SJCRH30 (cell line): ENCODE measurements around the gene TTC3. TPM values are rescaled to one million over a fixed set of nuclear protein-coding genes. Genes with fewer than 3 reads are reported as not detected.
A peak's percentile ranks its signal among the peaks of the same experiment; 100 is the strongest.
"Not testable (repeated sequence)": the region's sequence is repeated elsewhere in the genome, so short reads cannot be mapped to it uniquely, and the experiment has no call there.

Source experiments
- DNase-seq, 2 experiments: peaks; one replicate each; pipeline ENCODE4 v3.0.0-alpha.2; 2015 to 2020
- H3K27ac ChIP-seq: fragments of 250-450 bp; sonication (Bioruptor Pico); 2 replicates; pipeline ENCODE4 v1.5.1; 2020; ENCODE audit warnings: mild to moderate bottlenecking, moderate library complexity
- H3K27me3 ChIP-seq: fragments of 250-450 bp; sonication (Bioruptor Pico); 2 replicates; pipeline ENCODE4 v1.5.1; 2020; ENCODE audit warnings: mild to moderate bottlenecking, moderate library complexity
- H3K36me3 ChIP-seq: fragments of 250-450 bp; sonication (Bioruptor Pico); 2 replicates; pipeline ENCODE4 v1.5.1; 2020; ENCODE audit warnings: mild to moderate bottlenecking, moderate library complexity
- H3K4me1 ChIP-seq: fragments of 250-450 bp; sonication (Bioruptor Pico); 2 replicates; pipeline ENCODE4 v1.5.1; 2020; ENCODE audit warnings: mild to moderate bottlenecking, moderate library complexity
- H3K4me3 ChIP-seq: fragments of 250-450 bp; sonication (Bioruptor Pico); 2 replicates; pipeline ENCODE4 v1.5.1; 2020; ENCODE audit warnings: mild to moderate bottlenecking, moderate library complexity
- H3K9me3 ChIP-seq: fragments of 250-450 bp; sonication (Bioruptor Pico); replicated peaks from 2 replicates; pipeline ENCODE4 v1.5.1; 2020; ENCODE audit warnings: mild to moderate bottlenecking, moderate library complexity
- total RNA-seq: library from RNA; depleted of rRNA; stranded (reverse); fragments of >200 nt; shearing (Covaris generic); gene quantifications from 2 replicates; pipeline ENCODE4 v1.2.3, GENCODE V29; 2014

Gene TTC3
- total RNA-seq, 1 experiment from 2014 or later: 144 TPM

DNA sequence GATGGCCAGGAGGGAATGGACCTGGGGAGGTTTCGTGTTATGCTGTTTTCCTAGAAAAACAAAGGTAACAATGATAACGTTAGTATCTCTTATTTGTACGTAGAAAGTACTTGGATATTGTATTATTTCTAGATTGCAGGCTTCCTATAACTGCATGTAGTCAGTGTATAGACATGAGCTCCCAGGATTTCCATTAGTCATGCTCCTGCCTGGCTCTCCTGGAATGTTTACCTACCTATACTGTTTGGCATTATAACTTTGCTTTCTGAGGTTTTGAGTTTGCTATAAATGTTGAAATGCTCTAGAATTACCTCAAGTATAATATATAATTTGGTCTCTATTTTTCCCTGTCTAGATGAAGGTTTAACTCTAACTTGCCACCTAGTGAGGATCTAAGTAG, 66.1 kb downstream of the TTC3 start:
- Histone ChIP-seq H3K36me3 (peaks cover 66% of the 10 kb centered on the region), H3K27ac (peak overlapping the region; percentile 34), H3K27me3 (no peaks in the 10 kb centered on the region), H3K9me3 (no peaks in the 10 kb centered on the region), H3K4me1 (peaks cover 13% of the 10 kb centered on the region; the same call in 1 of the 2 replicates), H3K4me3 (no peak overlapping the region)
- DNase-seq: no peak

DNA sequence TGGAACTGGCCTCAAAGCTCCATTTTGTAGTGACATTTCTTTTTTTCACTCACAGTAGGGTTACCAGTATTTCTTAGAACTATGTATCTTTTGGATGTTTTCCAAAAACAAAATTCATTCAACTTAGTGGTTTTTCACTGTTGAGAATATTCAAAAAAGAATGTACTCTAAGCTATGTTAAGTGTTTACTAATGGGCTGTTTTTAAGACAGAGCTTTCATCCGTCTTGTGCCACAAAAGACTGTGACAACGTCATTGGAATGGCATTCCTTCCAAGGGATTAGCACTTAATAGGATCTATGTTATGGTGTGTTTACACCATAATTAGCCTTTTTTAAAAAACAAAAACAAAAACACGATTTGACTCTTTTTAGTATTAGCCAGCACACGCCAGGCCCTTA, 66.8 kb downstream of the TTC3 start:
- H3K4me1 ChIP-seq: peaks cover 13% of the 10 kb centered on the region; the same call in 1 of the 2 replicates
- H3K27ac ChIP-seq: peak overlapping the region; percentile 34; the same call in 1 of the 2 replicates
- no peak overlapping the region for H3K4me3 ChIP-seq
- DNase-seq: peak in 1 of 2 experiments; percentile 8
- H3K9me3 ChIP-seq: no peaks in the 10 kb centered on the region
- H3K27me3 ChIP-seq: no peaks in the 10 kb centered on the region
- peaks cover 67% of the 10 kb centered on the region for H3K36me3 ChIP-seq

DNA sequence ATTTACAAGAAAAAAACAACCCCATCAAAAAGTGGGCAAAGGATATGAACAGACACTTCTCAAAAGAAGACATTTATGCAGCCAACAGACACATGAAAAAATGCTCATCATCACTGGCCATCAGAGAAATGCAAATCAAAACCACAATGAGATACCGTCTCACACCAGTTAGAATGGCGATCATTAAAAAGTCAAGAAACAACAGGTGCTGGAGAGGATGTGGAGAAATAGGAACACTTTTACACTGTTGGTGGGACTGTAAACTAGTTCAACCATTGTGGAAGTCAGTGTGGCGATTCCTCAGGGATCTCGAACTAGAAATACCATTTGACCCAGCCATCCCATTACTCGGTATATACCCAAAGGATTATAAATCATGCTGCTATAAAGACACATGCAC, 70.3 kb downstream of the TTC3 start:
- DNase-seq, H3K27ac ChIP-seq, H3K9me3 ChIP-seq, H3K27me3 ChIP-seq, H3K4me3 ChIP-seq: not testable (repeated sequence)
- peaks cover 13% of the 10 kb centered on the region; the same call in 1 of the 2 replicates for H3K4me1 ChIP-seq
- peaks cover 58% of the 10 kb centered on the region for H3K36me3 ChIP-seq

DNA sequence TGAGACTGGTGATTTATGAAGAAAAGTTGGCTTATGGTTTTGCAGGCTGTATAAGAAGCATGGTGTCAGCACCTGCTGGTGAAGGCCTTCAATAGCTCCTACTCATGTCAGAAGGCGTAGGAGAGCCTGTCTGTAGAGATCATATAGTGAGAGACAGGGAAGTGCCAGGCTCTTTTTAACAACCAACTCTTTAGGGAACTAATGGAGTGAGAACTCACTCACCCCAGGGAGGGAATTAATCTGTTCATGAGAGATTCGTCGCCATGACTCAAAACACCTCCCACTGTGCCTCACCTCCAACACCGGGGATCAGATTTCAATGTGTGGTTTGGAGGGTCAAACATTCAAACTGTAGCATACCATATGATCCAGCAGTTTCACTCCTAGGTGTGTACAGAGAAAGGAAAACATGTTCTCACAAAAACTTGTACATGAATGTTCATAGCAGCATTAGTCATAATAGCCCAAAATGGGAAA, 72.6 kb downstream of the TTC3 start:
- peak in 1 of 2 experiments; percentile 20 for DNase-seq
- Histone ChIP-seq H3K4me1 (no peaks in the 10 kb centered on the region), H3K27me3 (no peaks in the 10 kb centered on the region), H3K27ac (no peak overlapping the region), H3K9me3 (no peaks in the 10 kb centered on the region), H3K36me3 (peaks cover 65% of the 10 kb centered on the region), H3K4me3 (no peak overlapping the region)

DNA sequence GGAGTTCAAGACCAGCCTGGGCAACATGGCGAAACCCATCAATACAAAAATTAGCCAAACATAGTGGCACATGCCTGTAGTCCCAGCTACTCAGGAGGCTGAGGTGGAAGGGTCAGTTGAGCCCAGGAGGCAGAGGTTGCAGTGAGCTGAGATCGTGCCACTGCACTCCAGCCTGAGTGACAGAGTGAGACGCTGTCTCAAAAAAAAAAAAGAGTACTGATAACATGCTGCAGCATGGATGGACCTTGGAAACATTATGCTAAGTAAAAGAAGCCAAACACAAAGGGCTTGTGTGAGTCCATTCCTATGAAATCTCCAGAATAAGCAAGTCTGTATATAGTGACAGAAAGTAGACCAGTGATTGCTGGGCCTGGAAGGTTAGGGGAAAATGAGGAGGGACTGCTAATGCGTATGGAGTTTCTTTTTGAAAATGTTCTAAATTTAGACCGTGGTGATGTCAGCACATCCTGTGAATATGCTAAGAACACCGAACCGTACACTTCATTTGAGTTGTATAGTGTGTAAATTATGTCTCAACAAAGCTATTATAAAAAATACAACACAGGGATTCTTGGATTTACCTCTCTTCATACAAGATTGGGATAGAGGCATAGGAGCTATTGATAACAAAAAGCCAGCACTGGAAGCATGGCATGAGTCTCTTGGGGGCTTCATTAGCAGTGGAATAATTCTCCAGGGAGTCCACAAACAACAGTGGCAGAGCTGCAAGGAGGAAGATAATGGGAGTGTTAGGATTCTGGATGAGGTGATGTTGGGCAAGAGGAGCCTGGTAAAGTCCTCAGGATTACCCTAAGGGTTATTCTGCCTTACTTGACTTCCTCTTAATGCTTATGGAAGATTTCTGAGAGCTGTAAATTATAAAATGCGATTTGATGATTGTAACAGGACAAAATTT, 73.5 kb downstream of the TTC3 start:
- Histone ChIP-seq H3K27ac (no peak overlapping the region), H3K27me3 (no peaks in the 10 kb centered on the region), H3K4me3 (no peak overlapping the region), H3K9me3 (no peaks in the 10 kb centered on the region), H3K36me3 (peaks cover 67% of the 10 kb centered on the region), H3K4me1 (no peaks in the 10 kb centered on the region)
- DNase-seq: no peak

DNA sequence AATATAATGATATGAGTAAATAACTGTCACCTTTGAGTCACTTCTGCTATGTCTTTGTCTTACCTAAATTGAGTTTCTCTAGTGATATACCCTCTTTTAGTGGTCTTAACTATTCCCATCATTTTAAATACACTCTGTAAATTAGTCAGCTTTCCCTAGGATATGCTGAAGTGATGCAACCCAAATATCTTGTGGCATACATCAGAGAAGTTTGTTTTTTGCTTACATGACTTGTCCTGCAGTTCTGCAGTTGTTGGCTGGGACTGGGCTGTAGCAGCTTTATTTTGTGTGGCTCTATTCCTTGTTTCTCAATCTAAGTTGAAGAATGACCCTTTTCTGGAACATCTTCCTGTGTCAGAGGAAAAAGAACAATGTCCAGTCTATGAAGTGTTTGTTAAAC, 76.4 kb downstream of the TTC3 start:
- Histone ChIP-seq H3K4me3 (no peak overlapping the region), H3K4me1 (peaks cover 16% of the 10 kb centered on the region), H3K9me3 (no peaks in the 10 kb centered on the region), H3K36me3 (peaks cover 59% of the 10 kb centered on the region), H3K27ac (no peak overlapping the region), H3K27me3 (no peaks in the 10 kb centered on the region)
- no peak for DNase-seq

DNA sequence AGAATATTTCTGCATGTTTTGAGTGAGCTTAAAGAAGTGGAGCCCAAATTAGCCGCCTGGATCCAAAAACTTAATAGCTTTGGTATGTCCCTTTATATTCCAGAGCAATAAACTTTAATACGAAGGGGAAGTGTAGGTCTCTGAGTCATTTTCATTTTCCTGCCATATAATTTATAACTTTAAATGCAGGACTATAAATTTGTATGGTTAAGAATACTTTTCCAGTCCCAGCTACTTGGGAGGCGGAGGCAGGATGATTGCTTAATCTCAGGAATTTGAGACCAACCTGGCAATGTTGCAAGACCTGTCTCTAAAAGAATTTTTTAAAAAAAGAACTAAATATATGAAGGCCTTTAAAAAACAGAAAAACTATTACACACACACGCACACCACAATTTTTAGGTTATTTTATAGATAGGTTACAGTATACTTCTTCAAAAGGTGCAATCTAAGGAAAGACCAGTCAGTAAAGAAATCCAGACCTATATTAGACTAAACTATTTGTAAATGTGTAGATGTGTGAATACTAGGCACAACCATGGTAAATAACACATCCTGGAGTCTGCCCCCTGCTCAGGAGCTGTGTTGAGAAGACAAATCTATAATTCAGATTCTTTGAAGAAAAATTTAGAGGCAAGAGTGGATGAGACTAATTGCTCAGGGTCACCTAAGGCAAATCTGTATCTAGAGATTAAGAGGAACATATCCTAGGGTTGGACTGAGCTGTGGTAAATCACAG, 80.3 kb downstream of the TTC3 start:
- H3K27ac ChIP-seq: peak overlapping the region; percentile 76
- H3K4me3 ChIP-seq: no peak overlapping the region
- peaks cover 48% of the 10 kb centered on the region for H3K36me3 ChIP-seq
- H3K9me3 ChIP-seq: no peaks in the 10 kb centered on the region
- H3K27me3 ChIP-seq: no peaks in the 10 kb centered on the region
- H3K4me1 ChIP-seq: peaks cover 21% of the 10 kb centered on the region
- no peak for DNase-seq

DNA sequence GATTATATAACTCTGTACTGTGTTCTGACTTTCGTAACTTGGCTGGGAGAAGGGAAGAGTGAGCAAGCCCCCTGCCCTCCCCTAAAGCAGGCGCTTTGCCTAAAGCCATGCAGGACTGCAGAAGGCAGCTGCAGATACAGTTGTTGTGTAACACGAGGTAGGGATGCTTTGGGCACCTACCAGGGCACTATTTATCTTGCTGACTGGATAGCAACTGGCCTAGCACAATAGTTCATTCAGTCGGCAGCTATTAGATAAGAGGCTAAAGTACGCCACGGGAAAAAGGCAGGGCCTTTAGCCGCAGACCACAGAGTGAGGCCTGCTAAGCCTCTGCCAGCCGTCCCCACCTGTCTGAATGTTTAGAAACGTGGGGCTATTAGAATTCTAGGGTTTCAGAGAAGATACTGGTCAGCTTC, 80.9 kb downstream of the TTC3 start:
- H3K36me3 ChIP-seq: peaks cover 49% of the 10 kb centered on the region
- H3K27ac ChIP-seq: peak overlapping the region; percentile 76

DNA sequence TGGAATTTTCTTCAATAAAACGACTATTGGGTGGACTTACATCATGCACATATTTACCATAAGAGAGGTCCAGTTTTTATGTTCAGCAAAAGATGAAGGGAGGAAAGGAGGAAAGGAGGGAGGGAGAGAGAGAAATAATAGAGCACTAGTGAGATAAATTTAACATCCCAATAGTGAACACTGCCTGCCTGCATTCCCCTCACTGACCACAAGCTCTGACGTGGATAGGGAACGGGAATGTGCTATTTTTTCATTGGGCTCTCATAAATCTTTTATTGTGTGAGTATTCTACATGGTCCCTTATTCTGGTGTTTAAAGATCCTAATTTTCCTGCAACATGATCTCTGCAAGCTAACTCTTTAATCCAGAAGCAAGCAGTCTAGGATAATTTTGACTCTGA, 82.1 kb downstream of the TTC3 start:
- Histone ChIP-seq H3K9me3 (no peaks in the 10 kb centered on the region), H3K27ac (no peak overlapping the region), H3K4me3 (no peak overlapping the region), H3K4me1 (peaks cover 21% of the 10 kb centered on the region), H3K27me3 (no peaks in the 10 kb centered on the region), H3K36me3 (peaks cover 48% of the 10 kb centered on the region)
- DNase-seq: no peak

More for the DNA sequence above, 80.9 kb downstream of the TTC3 start:
- peak; percentile 94 to 98 for DNase-seq
- H3K4me3 ChIP-seq: no peak overlapping the region
- no peaks in the 10 kb centered on the region for H3K9me3 ChIP-seq
- peaks cover 21% of the 10 kb centered on the region for H3K4me1 ChIP-seq
- no peaks in the 10 kb centered on the region for H3K27me3 ChIP-seq

DNA sequence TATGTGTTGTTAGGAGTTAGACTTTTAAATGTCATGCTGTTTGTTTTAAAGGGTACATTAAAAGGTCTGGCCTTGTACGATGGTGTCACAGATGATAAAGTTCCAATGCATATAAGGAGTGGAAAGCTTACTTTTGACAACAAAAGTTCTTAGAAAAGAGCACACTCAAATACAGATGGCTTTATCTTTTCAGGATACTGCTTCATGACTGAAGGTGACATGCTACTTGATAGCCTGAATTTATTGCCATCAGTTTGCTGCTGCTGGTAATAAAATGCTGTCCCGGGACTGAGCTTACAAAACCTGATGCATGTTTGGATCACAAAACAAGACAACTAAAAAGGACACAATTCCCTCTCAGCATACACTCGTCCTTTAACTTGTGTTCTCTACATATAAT, 84.9 kb downstream of the TTC3 start:
- no peaks in the 10 kb centered on the region for H3K9me3 ChIP-seq
- H3K36me3 ChIP-seq: peaks cover 41% of the 10 kb centered on the region

DNA sequence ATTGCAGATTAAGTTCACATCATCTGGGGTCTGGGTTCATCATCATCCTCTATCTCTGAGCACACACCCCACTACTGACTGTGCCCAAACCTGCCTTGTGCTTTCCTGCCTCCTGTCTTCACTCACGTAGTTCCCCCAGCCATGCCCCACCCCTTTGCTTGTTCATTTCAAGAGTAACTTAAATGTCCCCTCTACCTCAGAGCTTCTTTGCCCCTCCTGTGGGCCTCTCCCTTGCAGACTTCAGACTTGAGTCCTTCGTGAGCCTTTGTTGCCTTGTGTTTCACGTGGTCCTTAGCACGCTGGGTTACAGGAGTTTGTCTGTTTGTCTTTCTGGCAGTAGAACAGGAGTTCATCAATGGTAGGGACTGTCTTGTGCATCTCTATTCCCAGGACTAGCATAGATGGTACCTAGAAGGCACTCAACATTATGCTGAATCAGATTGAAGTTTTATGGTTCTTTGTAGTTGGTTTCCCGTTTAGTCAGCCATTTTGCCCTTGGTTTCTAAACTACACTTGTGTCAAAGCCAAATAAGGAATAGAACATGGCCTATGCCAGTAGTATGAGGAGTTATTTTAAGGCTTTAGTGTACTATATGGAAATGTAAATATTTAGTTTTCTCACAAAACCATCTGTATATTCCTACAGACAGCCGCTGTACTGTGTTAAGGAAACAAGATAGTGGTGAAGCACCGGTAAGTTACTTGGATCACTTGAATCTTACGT, 86.2 kb downstream of the TTC3 start:
- Histone ChIP-seq H3K4me3 (no peak overlapping the region), H3K27me3 (no peaks in the 10 kb centered on the region), H3K27ac (no peak overlapping the region), H3K4me1 (peaks cover 7% of the 10 kb centered on the region), H3K9me3 (no peaks in the 10 kb centered on the region), H3K36me3 (peaks cover 46% of the 10 kb centered on the region)
- DNase-seq: no peak

More for the DNA sequence above, 84.9 kb downstream of the TTC3 start:
- Histone ChIP-seq H3K4me3 (no peak overlapping the region), H3K4me1 (peaks cover 16% of the 10 kb centered on the region), H3K27ac (no peak overlapping the region), H3K27me3 (no peaks in the 10 kb centered on the region)
- DNase-seq: no peak

DNA sequence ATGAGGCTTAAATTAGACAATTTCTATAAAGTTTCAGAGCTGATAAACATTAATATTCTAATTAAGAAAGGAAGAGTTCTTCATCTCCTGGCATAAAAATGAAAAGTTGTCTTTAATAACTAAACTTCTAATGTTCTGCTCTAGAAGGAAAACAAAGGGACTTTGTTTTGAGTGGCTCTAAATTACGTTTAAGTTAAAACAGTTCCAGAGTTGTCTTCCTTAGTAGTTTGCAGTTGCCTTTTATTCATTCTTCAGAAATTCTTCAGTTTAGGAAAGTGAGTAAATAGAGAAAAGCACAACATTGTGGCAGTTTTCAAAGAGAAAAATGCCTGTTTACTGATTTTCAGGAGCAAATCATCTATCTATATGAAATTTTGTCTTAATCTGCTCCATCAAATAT, 86.9 kb downstream of the TTC3 start:
- Histone ChIP-seq H3K27me3 (no peaks in the 10 kb centered on the region), H3K36me3 (peaks cover 46% of the 10 kb centered on the region), H3K4me1 (no peaks in the 10 kb centered on the region), H3K4me3 (no peak overlapping the region), H3K27ac (no peak overlapping the region), H3K9me3 (no peaks in the 10 kb centered on the region)
- no peak for DNase-seq

DNA sequence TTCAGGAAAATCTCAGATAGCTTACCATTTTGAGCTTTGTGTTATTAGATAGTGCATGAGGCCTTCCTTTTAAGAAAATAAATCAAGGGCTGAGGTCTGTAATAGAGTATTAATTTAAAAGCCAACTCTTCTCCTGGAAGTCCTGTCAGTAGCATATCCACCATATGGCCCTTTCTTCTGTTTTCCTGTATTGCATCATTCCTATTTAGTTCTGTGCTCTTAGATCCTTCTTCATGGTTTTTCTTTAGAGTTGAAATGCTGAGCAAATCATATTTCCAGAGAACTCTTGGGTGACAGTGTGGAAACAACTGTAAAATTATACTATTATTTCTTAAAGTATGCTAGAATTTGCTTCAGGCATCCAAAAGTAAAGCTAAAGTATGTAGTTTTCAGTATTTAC, 91.7 kb downstream of the TTC3 start:
- Histone ChIP-seq H3K4me1 (no peaks in the 10 kb centered on the region), H3K27ac (no peak overlapping the region), H3K36me3 (peaks cover 44% of the 10 kb centered on the region), H3K9me3 (no peaks in the 10 kb centered on the region), H3K4me3 (no peak overlapping the region), H3K27me3 (no peaks in the 10 kb centered on the region)
- no peak for DNase-seq

DNA sequence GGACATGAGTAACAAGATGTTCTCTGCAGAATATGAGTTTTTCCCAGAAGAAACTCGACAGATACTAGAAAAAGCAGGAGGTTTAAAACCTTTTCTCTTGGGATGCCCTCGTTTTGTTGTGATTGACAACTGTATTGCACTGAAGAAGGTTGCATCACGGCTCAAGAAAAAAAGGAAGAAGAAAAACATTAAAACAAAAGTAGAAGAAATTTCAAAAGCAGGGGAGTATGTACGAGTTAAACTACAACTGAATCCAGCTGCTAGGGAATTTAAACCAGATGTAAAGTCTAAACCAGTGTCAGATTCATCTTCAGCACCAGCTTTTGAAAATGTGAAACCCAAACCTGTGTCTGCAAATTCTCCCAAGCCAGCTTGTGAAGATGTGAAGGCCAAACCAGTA, 92.5 kb downstream of the TTC3 start:
- H3K36me3 ChIP-seq: peaks cover 47% of the 10 kb centered on the region
- no peak overlapping the region for H3K4me3 ChIP-seq

More for the DNA sequence above, 92.5 kb downstream of the TTC3 start:
- no peak for DNase-seq
- Histone ChIP-seq H3K27me3 (no peaks in the 10 kb centered on the region), H3K9me3 (no peaks in the 10 kb centered on the region), H3K27ac (no peak overlapping the region), H3K4me1 (no peaks in the 10 kb centered on the region)
